A549 treated with CpdA at 1 μM for 4 hours (cell line): Measurements from ENCODE around the gene CD28. TPM values are rescaled to one million over a fixed set of nuclear protein-coding genes. Genes with fewer than 3 reads are reported as not detected.

Experiments used
- total RNA-seq: library from RNA; stranded (reverse); fragments of 200-300 nt; extraction: Qiagen RNA extraction; gene quantifications from 5 replicates; pipeline ENCODE4 v1.2.3, GENCODE V29; 2022; ENCODE audit warnings: low read depth

CD28 gene
- not detected in 5 replicates for total RNA-seq

GRCh38 chr2:203706403-203706802 is at the start of gene CD28:
Gene CD28, plus strand, starts transcription at chr2:203706639. Its CDS starts 58 bp downstream, at chr2:203706697.

Other genes starting within 250 kb of the CD28 start
- gene RAPH1, start 171.3 kb upstream of the CD28 start, total RNA-seq = 4.4 to 6.7 TPM (median 5.4 TPM) in 5 replicates
- gene CTLA4, start 161.1 kb downstream of the CD28 start, total RNA-seq = not detected in 5 replicates
- gene ICOS, start 230.1 kb downstream of the CD28 start, total RNA-seq = not detected in 5 replicates